MM.1S (cell line): Measurements from ENCODE around the gene PLA2G15.

Experiments
- DNase-seq: peaks from one replicate; pipeline ENCODE4 v3.0.0-alpha.2; 2015
- H2AFZ ChIP-seq: fragments of 300-600 bp; sonication (generic); 2 replicates; pipeline ENCODE4 v1.6.0; 2016; ENCODE audit warnings: antibody characterized with exemption, low read length
- H3F3A ChIP-seq: fragments of 300-600 bp; sonication (generic); 2 replicates; pipeline ENCODE4 v1.6.1; 2016; ENCODE audit warnings: mild to moderate bottlenecking, antibody characterized with exemption, low read length, moderate library complexity, mixed read lengths; ENCODE audit not compliant: insufficient read depth
- H3K27ac ChIP-seq: fragments of 300-600 bp; sonication (generic); 2 replicates; pipeline ENCODE4 v1.5.1; 2016; ENCODE audit warnings: mild to moderate bottlenecking, low read length
- H3K27me3 ChIP-seq: fragments of 300-600 bp; sonication (generic); replicated peaks from 2 replicates; pipeline ENCODE4 v1.6.0; 2016; ENCODE audit warnings: low read length; ENCODE audit not compliant: insufficient read depth
- H3K36me3 ChIP-seq: fragments of 300-600 bp; sonication (generic); replicated peaks from 2 replicates; pipeline ENCODE4 v1.6.1; 2016; ENCODE audit warnings: mild to moderate bottlenecking, low read length, mixed read lengths; ENCODE audit not compliant: insufficient read depth
- H3K4me1 ChIP-seq: fragments of 300-600 bp; sonication (generic); 2 replicates; pipeline ENCODE4 v1.6.1; 2016; ENCODE audit warnings: low read length, mixed read lengths
- H3K4me2 ChIP-seq: fragments of 300-600 bp; sonication (generic); 2 replicates; pipeline ENCODE4 v1.6.0; 2016; ENCODE audit warnings: low read depth, low read length
- H3K4me3 ChIP-seq: fragments of 300-600 bp; sonication (generic); 2 replicates; pipeline ENCODE4 v1.5.1; 2016; ENCODE audit warnings: low read length, mixed read lengths
- H3K79me2 ChIP-seq: fragments of 300-600 bp; sonication (generic); 2 replicates; pipeline ENCODE4 v1.6.1; 2016; ENCODE audit warnings: mixed run types, low read length, mixed read lengths
- H3K9ac ChIP-seq: fragments of 300-600 bp; sonication (generic); 2 replicates; pipeline ENCODE4 v1.6.1; 2016; ENCODE audit warnings: low read length, mixed read lengths
- H3K9me2 ChIP-seq: fragments of 300-600 bp; sonication (generic); replicated peaks from 2 replicates; pipeline ENCODE4 v1.6.1; 2016; ENCODE audit warnings: mild to moderate bottlenecking, low read length, mixed read lengths; ENCODE audit not compliant: insufficient read depth
- H3K9me3 ChIP-seq: fragments of 300-600 bp; sonication (generic); replicated peaks from 2 replicates; pipeline ENCODE4 v1.6.1; 2016; ENCODE audit warnings: mild to moderate bottlenecking, low read length, mixed read lengths; ENCODE audit not compliant: insufficient read depth
- H4K20me1 ChIP-seq: fragments of 300-600 bp; sonication (generic); 2 replicates; pipeline ENCODE4 v1.6.1; 2016; ENCODE audit warnings: mild to moderate bottlenecking, low read length, moderate library complexity, mixed read lengths; ENCODE audit not compliant: insufficient read depth
- CTCF ChIP-seq: fragments of 300-600 bp; sonication (generic); IDR thresholded peaks from 2 replicates; pipeline ENCODE4 v1.5.1; 2016; ENCODE audit warnings: antibody characterized with exemption, low read length, mixed read lengths
- EZH2 ChIP-seq: fragments of 300-600 bp; sonication (generic); optimal IDR thresholded peaks from 2 replicates; pipeline ENCODE3; 2017; ENCODE audit warnings: low read depth, mild to moderate bottlenecking, antibody characterized with exemption, low read length, mixed read lengths
- EZH2phosphoT487 ChIP-seq: fragments of 300-600 bp; sonication (generic); IDR thresholded peaks from 2 replicates; pipeline ENCODE4 v1.6.1; 2018; ENCODE audit warnings: antibody characterized with exemption, low read length

Gene PLA2G15

GRCh38 chr16:68244481-68244902 lies 681 bp upstream of the PLA2G15 start:
- H3K9ac ChIP-seq = peak overlapping the region; percentile 76
- no peak for DNase-seq

GRCh38 chr16:68246121-68246520 lies 948 bp downstream of the PLA2G15 start:
- Histone ChIP-seq H2AFZ (no peak overlapping the region), H3K9me3 (no peaks in the 10 kb centered on the region), H3K27me3 (no peaks in the 10 kb centered on the region), H4K20me1 (no peaks in the 10 kb centered on the region), H3K4me3 (peak overlapping the region; percentile 96), H3F3A (peaks cover 14% of the 10 kb centered on the region), H3K4me2 (peak overlapping the region; percentile 95), H3K4me1 (peaks cover 43% of the 10 kb centered on the region), H3K9ac (peak overlapping the region; percentile 74), H3K79me2 (peaks cover 59% of the 10 kb centered on the region), H3K36me3 (no peaks in the 10 kb centered on the region), H3K9me2 (no peaks in the 10 kb centered on the region), H3K27ac (peak overlapping the region; percentile 22; the same call in 1 of the 2 replicates)
- no peak for DNase-seq
- TF ChIP-seq EZH2 (no peak), CTCF (no peak), EZH2phosphoT487 (no peak)

More at GRCh38 chr16:68244481-68244902, 681 bp upstream of the PLA2G15 start:
- no peaks in the 10 kb centered on the region for H3K9me2 ChIP-seq
- no peaks in the 10 kb centered on the region for H4K20me1 ChIP-seq
- peak overlapping the region; percentile 82 for H2AFZ ChIP-seq
- no peak overlapping the region for H3K27ac ChIP-seq
- peaks cover 2% of the 10 kb centered on the region; the same call in 1 of the 2 replicates for H3F3A ChIP-seq
- peak overlapping the region; percentile 96 for H3K4me3 ChIP-seq
- peak overlapping the region; percentile 94 for H3K4me2 ChIP-seq
- TF ChIP-seq CTCF (no peak), EZH2phosphoT487 (no peak), EZH2 (no peak)
- H3K27me3 ChIP-seq = no peaks in the 10 kb centered on the region
- no peaks in the 10 kb centered on the region for H3K9me3 ChIP-seq
- peaks cover 53% of the 10 kb centered on the region for H3K79me2 ChIP-seq
- peaks cover 33% of the 10 kb centered on the region for H3K4me1 ChIP-seq
- H3K36me3 ChIP-seq = no peaks in the 10 kb centered on the region

GRCh38 chr16:68246666-68247065 lies 1.5 kb downstream of the PLA2G15 start:
- H3K79me2 ChIP-seq = peaks cover 59% of the 10 kb centered on the region
- H3K4me1 ChIP-seq = peaks cover 48% of the 10 kb centered on the region
- no peak overlapping the region for H2AFZ ChIP-seq
- H4K20me1 ChIP-seq = no peaks in the 10 kb centered on the region
- H3K36me3 ChIP-seq = no peaks in the 10 kb centered on the region
- no peaks in the 10 kb centered on the region for H3K9me2 ChIP-seq
- peak overlapping the region; percentile 96 for H3K4me3 ChIP-seq
- H3K9me3 ChIP-seq = no peaks in the 10 kb centered on the region
- TF ChIP-seq CTCF = no peak
- peaks cover 20% of the 10 kb centered on the region for H3F3A ChIP-seq
- peak overlapping the region; percentile 95 for H3K4me2 ChIP-seq
- no peaks in the 10 kb centered on the region for H3K27me3 ChIP-seq
- peak overlapping the region; percentile 74; the same call in 1 of the 2 replicates for H3K9ac ChIP-seq
- peak; percentile 41 for DNase-seq
- peak overlapping the region; percentile 22; the same call in 1 of the 2 replicates for H3K27ac ChIP-seq
